COLO829 (cell line): ENCODE data around the gene CAMK4.

Source experiments
- DNase-seq: peaks from one replicate; pipeline ENCODE4 v3.0.0; 2012; ENCODE audit warnings: low spot score

CAMK4 gene

DNA sequence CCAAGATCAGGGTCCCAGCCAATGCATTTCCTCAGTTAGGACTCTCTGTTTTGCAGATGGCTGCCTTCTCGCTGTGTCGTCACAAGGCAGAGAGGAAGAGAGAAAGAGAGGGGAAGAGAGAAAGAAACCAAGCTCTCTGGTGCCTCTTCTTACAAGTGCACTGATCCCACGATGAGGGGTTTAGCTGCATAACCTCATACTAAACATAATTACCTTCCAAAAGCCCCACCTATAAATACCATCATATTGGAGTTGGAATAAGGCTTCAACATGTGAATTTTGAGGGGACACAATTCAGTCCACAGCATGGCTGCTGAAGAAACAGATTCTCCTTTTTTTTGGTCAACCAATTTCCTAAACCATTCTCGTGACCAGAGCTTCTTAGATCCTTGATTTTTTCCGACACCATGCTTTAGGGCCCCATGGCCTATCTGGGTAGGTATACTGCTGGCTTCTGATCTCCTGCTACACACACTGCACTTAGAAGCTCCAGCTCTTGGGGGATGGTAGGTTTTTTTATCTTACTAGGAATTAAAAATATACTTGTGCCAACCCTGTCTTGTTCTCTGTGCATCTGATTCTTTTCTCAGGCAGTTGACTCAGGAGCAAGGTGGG, 5.1 kb downstream of the CAMK4 start:
- DNase-seq = no peak

DNA sequence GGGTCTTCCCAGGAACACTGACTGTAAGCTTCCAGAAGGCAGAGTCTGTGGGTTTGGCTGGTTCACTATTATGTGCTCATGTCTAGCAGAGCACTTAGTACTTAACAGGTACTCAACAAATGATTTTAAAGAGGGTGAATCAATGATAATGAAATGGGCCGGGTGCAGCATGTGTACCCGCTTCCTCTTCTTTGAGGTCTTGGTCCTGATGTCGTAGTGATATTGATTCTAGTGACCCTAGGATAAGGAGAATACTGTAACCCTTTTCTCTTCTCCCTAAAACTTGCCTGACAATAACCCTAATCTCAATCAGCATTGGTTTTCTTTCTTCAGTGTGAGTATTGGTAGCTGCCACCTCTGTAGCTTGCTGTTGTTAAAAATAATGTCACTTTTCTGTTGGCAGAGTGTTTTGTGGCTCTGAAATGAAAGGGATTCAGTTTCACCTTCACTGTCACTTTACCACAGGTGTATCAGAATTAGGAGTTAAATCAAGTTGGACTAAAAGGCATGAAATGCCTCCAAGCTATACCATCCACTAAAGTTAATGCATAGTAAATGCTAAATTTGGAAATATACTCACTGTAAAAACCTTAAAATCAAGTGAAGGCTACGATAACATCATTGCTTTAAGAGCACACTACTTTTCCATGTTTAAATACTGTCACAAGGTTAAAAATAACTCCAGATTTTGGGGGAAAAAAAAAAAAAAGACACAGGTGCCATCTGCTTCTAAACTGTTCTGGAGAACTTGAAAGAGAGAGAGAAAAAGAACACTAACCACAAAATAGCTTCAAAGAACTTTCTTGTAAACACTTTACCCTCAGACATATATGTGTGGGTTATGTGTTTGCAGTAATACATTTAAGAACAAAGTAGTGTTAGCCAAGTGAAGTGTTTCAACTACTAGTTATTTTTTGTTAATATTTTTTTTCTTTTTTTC, 6.0 kb downstream of the CAMK4 start:
- no peak for DNase-seq

DNA sequence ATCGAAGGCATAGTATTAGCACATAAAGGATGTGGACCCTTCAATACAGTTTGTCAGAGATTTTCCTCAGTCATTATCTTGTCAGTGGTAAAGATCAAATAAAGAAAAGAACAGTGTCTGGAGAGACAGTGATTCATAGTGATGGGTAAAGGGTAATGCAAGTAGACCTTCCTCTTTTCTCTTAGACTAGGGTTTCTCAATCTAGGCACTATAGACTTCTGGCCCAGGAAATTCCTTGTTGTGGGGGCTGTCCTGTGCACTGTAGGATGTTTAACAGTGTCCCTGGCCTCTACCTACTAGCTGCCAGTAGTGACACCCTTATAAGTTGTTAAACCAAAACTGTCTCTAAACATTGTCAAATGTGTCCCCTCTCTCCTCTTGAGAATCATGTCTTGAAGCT, 6.9 kb downstream of the CAMK4 start:
- DNase-seq = no peak

DNA sequence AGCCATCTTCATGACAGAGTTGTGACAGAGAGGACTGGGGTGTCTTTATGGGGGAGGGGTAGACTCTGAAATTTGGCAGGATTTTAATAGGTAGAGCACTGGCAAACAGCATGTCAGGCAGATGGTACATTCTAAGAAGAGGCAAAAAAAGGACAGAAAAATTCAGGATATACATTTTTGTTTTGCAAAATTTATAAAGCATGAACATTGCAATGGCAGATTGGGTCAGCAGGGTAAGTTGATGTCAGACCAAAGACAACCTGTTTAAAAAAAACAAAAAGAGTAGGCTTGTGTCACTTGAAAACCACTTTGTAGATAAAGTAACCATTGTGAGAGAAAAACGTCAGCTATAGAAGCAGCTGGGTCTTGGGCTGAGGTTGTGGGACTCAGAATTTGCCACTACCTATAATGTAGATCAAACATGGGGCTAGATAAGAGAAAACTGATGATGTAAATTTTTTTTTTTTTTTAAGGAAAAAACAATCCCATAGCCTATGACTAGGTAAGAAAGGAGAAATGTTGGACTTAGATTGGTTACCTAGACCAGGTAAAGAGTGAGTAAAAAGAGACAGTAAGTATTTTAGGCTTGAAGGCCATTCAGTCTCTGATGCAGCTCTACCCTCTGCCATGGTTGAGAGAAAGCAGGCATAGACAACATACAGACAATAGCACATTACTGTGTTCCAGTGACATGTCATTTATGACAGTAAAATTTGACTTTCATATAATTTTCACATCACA, 8.3 kb downstream of the CAMK4 start:
- no peak for DNase-seq

DNA sequence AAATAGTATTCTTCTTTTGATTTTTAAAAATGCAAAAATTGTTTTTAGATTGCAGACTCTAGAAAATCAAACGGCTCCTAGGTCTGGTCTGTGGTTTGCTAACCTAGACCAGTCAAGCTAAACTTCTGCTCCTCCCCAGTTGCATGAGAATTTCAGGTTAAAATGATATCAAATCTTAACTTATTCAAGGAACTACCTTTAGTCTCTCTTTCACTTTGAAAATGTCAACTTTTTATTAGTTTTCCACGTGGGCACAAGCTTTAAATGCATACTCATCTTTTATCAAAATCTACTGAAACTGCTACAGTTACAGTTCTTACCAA, 8.8 kb downstream of the CAMK4 start:
- DNase-seq = no peak

DNA sequence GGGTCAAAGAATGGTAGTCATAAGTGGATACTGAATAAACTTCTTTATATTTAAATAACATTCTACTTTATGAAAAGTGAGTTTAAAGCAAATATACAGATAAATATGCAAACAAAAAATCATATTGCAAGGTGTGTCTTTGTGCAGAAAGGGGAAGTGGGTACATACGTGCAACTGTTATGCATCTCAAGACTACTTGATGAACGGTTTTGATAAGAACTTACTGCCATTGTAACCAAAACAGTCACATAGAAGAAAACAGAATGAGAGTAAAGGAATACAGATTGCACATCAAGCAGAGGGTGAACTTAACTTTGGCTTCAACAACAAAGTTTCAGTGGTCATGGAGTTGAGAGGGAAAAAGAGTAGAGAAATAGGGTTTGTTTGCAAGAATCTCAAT, 9.9 kb downstream of the CAMK4 start:
- no peak for DNase-seq

DNA sequence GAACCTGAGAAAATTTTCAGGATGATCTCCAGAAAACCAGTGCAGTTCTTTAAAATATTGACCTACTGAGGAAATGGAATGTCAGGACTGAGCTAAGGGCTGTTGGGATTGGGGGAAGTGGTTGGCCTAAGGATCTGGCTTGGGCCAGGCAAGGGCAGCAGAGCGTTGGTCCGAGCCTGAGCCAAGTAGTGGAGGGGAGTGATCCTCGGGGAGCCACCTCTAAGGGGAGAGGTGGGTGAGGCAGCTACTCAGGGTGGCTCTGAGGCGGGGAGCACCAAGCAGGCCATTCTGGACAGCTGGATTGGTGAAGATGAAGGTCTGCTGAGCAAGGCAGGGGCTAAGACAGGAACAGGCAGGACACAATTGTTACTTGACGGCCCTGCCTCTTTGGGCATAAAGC, 11.5 kb downstream of the CAMK4 start:
- DNase-seq = no peak

DNA sequence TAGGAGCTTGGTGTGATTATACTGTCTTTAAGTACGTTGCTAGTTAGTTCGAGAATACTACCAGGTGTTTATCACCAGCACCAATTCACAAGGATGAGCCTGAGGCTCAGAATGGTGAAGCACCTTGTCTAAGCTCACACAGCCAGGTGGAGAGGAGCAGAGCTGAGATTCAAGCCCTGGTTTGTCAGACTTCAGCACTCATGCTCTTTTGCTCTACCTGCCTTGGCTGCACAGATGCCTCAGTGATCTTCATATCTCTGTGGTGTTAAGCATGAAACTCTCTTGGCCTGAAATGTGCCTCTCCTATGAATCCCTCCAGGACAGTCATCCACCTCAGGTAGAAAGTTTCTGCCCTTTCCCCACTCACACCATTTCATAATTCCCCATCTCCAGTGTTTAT, 12.2 kb downstream of the CAMK4 start:
- DNase-seq = no peak

DNA sequence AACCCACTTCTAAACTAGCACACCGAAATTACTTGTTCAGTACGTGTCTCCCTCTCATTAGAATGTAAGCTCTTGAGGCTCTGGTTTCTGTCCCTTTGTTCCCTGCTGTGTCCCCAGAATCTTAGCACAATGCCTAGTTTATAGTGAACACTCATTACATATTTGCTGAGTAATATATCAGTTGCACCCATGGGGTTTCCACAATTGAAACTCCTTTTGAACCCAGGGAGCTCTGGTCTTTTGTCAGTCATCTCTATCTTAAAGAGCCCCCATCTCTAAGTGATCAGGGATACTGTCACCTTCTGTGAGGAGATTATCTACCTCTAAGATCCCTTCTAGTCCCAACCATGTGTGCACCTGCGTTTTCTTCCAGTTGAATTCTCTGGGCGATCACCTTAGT, 12.8 kb downstream of the CAMK4 start:
- no peak for DNase-seq

DNA sequence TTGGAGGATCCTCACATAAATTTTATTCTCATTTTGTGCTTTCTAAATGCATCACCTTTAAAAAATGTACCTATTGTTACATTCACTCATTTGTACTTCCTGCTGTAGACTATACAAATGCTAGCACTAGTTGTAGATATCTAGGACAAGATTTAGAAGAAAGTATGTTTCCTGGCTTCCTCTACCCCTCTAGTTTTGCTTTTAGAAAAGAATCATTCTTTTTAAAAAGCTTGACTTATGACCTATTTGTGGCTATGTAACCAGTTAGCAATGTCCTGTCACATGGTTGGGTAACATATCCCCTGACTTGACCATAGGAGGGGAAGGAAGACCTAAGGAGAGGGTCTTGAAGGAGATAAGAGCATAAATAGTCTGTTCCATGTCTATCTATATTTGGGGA, 13.3 kb downstream of the CAMK4 start:
- DNase-seq = no peak

DNA sequence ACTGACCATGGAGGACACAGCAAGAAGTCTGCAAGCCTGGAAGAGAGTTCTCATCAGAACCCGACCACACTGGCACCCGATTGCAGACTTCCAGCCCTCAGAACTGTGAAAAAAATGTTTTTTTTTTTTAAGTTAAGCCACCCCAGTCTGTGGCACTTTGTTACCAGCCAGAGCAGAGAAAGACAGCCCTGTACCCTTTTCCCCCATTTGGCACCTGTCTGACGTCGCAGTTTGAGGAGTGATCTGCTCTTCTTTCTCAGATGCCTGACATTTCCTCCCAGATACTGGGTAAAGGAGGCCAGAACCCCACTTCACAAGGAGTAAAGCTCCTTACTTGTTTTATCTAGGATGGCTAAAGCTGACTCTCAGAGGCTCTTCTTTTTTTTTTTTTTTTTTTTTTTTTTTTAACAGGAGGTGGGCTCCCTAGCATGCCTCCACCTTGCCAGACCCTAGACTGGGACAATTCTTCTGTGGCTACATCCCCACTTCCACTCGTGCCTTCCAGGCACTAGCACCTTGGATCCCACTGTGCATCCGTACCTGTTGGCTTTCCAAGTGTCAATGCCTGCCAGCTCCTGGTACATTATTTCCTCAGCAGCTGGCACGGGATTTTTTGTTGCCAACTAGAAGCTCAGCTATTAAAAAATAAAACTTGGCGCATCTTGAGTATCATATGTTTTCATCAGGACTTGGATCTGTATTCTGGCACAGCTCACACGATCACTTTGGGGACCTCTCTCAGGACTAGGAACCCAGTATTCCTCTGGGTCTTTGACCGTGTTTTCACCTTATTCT, 14.4 kb downstream of the CAMK4 start:
- no peak for DNase-seq

DNA sequence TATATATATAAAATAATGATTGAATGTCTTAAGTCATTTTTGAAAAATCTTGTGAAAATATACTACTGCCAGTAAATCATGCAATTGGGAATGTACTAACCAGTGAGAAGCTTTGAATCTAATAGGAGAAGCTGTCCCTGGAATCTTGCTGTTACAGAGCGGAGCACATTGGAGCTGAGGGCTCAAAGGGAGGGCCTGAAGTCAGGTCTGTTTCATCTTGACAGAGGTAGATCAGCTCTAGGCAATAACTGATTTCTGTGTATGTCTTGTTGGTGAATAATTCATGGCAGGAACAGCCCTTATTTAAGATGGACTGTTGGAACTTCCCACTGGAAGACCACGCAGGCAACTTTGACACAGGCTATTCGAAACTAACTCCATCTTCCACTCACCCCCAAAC, 17.5 kb downstream of the CAMK4 start:
- no peak for DNase-seq

DNA sequence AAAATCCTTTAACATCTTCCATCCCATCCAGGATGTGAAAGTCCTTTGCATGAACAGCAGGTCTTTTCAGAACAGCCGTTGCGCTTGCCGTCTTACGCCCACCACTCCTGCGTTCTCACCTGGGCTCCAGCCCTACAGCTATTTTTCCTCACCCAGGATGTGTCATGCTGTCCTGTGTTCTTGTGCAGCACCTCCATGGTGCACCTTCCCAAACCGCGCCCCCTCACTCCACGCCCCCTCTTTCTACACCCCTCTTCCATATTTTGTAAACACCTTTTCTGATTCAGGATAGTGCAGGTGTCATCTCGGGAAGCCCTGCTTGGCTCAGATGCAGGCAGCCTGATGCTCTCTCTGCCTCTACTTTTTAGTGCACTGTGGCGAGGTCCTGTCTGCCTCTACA, 18.4 kb downstream of the CAMK4 start:
- DNase-seq = no peak

DNA sequence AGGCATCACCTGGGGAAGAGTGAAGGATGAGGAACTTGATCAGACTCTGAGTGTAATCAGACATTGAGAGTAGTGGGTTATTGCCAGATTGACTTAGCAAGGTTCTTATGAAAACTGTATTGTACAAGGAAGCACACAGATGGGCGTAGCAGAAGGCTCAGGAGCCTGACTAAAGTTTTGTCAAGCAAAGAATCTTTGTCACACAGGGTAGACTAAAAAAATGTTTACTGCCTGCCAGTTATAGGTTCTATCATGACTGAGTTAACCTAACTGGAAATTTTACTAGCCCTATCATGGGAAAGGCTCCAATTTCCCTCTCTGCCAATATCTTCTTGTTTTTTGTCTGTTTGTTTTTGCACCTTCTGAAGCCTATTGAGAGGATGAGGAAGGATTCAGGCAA, 19.1 kb downstream of the CAMK4 start:
- no peak for DNase-seq

DNA sequence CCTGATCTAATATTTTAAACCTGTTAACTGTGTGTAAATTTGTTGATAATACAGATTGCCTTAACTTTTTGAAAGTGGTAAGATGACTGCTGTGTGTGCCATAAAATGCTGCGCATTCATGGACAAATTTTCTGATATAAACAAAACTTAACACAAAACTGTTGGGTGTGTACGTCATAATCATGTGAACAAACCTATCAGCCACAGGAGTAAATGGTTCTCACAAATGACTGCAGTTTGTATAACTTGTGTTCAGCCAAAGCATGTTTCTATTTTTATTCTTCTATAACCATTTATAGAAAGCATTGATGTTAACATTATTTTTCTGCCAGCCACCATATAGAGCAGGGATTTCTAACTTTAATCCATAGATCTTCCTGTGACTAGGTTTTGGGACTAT, 21.5 kb downstream of the CAMK4 start:
- no peak for DNase-seq

DNA sequence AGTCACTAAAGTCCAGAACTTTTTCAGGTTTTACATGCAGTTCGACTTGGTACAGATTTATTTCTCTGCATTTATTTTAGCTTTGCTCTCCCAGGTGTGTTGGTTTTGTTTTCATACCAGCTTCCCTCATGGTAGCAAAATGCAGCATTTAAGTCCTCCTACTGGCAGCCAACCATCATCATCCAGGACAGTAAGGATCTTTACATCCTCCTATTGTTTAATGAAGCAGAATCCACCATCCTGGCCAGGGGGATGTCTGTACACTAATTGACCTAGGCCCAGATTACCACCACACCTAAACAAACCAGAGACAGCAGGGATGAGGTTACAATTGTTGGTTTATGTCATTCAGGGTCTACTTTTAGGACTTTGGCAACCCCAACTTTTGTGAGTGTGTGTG, 22.3 kb downstream of the CAMK4 start:
- no peak for DNase-seq

DNA sequence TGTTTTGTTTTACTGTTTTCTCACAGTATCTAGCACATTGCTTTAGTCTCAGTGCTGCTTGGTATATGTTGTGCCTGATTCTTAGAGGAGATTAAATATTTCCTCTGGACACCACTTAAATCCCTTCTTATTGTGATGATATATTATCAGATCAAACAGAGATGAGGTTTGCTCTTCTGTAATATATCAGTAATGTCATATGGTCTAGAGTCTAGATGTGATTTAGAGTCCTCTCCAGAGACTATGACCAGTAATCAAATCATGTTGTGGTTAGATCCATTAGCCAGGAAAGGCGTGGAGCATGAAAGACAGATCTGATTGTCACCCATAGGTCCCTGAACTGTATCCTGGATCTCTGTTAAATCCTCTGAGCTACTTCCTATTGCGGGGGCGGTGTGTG, 24.4 kb downstream of the CAMK4 start:
- no peak for DNase-seq

DNA sequence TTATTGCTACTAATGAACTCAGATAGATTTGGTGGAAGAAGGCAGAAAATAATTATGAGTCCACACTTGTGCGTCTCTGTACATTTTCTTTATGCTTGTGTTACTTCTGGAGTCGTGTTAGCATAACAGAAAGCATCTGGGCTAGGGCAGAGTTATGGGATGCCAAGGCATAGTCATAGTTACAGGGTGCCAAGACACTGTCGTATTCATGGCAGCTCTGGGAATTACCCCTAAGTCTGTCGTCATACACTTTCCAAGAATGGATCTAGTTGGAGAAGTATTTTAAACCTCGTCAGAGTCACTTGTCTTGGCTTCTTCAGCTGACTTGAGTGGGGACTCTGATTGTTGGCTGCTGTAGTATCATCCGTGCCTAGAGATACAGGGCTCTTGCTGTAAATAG, 27.7 kb downstream of the CAMK4 start:
- DNase-seq = no peak

DNA sequence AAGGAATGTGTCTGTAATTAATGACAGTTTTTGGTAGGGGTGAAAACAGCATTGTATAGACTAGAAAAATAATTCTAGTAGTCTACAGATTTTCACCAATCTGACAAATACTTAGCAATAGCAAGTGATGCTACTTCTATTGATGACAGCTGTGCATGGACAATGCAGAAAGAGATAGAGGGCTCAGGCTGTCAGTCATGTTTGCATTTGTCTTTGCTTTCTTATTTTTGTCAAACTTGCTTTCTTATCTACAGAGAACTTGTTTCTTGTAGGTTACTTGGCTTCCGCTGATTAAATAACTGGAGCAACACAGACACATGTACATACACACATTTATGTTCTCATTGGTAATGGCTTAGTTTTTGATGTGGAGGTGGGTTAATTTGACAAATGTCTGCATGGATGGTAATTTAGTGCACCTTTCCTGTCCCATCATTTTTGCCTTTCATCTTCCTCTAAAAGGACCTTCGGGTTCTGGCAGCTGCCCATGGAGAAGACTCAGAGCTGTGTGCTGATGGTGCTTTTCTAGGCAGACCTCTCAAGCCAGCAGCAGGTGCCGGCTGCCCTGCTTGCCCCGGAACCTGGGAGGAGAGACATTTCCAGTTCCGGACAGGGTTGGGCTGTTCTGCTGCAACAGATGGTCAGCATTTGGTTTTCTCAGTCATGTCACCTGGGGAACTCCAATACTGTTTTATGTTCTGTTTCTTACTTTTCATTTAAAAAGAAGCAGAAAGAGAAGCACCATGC, 28.8 kb downstream of the CAMK4 start:
- DNase-seq = no peak

DNA sequence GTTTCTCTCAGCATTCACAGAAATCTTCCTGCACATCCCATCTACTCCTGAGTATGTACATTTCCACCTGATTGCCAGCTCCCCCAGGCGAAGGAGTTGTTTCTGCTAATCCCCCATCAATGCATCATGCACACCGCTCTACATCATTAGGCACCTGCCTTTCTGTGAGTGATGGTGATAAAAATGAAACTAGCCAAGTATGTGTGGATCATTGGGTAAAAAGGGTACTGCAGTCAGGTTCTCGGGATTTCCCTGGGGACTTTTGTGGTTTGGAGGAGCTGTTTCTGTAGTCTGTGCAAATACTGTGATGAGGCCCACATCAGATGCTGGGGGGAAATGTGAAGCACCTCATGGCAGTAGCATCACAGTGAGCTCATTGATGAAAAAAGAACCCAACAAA, 30.4 kb downstream of the CAMK4 start:
- no peak for DNase-seq

DNA sequence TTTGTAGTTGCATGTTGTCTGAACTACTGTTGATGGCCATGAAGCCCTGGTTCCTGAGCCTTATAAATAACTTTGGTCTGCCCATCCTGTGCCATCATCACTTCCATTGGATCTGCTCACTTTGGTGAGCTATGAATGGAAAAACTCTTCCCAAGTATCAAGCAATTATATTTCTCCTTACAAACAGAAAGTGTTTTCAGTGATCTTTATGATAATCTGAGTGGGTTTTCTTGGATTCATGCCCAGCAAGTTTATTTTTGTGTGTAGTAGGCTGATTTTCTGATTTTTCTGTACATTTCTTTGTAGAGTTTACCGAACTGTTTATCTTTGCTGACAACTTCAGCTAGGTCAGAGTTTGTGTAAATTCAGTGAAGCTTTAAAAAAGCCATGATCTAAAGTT, 31.0 kb downstream of the CAMK4 start:
- DNase-seq = no peak

DNA sequence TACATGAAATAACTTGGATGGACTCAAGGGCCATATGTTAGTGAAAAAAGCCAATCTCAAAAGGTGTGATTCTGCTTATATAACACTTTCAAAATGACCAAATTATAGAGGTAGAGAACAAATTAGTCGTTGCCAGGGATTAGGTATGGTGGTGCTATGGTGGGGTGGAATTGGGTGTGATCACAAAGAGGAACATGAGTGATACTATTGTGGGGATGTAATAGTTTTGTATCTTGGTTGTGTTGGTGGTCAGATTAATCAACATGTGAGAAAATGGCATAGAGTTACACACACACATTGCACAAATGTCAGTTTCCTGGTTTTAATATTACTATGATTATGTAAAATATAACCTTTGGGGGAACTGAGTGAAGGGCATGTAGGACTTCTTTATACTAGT, 31.9 kb downstream of the CAMK4 start:
- no peak for DNase-seq
